ENCODE results near the gene NFATC2. TPM values are rescaled to one million over a fixed set of nuclear protein-coding genes. Genes with fewer than 3 reads are reported as not detected.

NFATC2 gene
- total and polyA plus RNA-seq, 2 of the 4 experiments (the other 2 are of a cell fraction): 0.18 to 0.38 TPM

DNA sequence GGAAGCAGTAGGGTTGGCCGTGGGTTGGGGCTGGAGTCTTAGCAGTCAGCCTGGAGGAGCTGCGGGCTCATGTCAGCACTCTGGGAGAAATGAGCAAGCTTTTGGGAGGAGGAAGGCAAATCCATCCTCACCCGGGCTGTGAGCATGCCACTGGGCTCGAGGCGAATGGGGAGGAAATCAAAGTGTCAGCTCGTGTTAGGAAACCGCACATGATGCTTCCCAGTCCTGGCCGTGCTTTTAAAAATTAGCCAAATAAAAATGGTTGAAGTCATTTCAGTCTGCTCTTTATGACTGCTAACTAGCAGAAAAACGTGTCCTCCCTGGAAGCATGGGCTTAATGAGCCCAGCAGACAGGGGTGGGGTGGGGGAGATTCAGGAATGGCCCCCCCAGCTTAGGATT, 98.1 kb downstream of the NFATC2 start:
- no peaks in the 10 kb centered on the region; the same call in 1 of the 2 replicates for H4K20me1 ChIP-seq (ENCODE audit: insufficient read depth, low read length)
- H3K14ac ChIP-seq (replicated peaks; ENCODE audit: low read depth, low read length): no peak overlapping the region
- DNase-seq: no peak
- H2BK120ac ChIP-seq (ENCODE audit: low read depth, low read length): no peak overlapping the region
- ChIA-PET POLR2A (ENCODE audit: unreplicated experiment) (no interaction called here), CTCF (no interaction called here)
- dilution Hi-C loops (cut with HindIII; ENCODE audit: low sequenced_read_pairs, unreplicated experiment) (no loop called here), in situ Hi-C loops (cut with MboI; ENCODE audit: low sequenced_read_pairs) (no loop called here), intact Hi-C loops (cut with micrococcal nuclease) (no loop called here)
- no peaks in the 10 kb centered on the region for H3K36me3 ChIP-seq (ENCODE audit: control insufficient read depth, insufficient read depth, low read length)
- peak overlapping the region; percentile 45; the same call in 1 of the 2 replicates for H2AK5ac ChIP-seq (ENCODE audit: low read depth, low read length)
- no peak overlapping the region for H2AFZ ChIP-seq (replicated peaks; ENCODE audit: low read length, poor library complexity)
- no peak overlapping the region for H3K23ac ChIP-seq (ENCODE audit: low read depth, low read length)
- no peak overlapping the region for H3K4ac ChIP-seq (ENCODE audit: low read depth, low read length)
- H2BK5ac ChIP-seq (ENCODE audit: low read depth, low read length, poor library complexity, severe bottlenecking): no peak overlapping the region
- TF ChIP-seq MAZ (IDR thresholded peaks at IDR 0.05; ENCODE audit: borderline replicate concordance, low read depth, low read length) (no peak), RFX5 (IDR thresholded peaks at IDR 0.05; ENCODE audit: low read depth, low read length) (no peak), MXI1 (IDR thresholded peaks at IDR 0.05; ENCODE audit: borderline replicate concordance, low read depth, low read length) (no peak), CHD1 (IDR thresholded peaks at IDR 0.05; ENCODE audit: low read depth, low read length) (no peak)
- TF ChIP-seq, protein P1, sequence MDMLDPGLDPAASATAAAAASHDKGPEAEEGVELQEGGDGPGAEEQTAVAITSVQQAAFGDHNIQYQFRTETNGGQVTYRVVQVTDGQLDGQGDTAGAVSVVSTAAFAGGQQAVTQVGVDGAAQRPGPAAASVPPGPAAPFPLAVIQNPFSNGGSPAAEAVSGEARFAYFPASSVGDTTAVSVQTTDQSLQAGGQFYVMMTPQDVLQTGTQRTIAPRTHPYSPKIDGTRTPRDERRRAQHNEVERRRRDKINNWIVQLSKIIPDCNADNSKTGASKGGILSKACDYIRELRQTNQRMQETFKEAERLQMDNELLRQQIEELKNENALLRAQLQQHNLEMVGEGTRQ (IDR thresholded peaks at IDR 0.05; ENCODE audit: low read depth, low read length): no peak
- TF ChIP-seq, protein P2, sequence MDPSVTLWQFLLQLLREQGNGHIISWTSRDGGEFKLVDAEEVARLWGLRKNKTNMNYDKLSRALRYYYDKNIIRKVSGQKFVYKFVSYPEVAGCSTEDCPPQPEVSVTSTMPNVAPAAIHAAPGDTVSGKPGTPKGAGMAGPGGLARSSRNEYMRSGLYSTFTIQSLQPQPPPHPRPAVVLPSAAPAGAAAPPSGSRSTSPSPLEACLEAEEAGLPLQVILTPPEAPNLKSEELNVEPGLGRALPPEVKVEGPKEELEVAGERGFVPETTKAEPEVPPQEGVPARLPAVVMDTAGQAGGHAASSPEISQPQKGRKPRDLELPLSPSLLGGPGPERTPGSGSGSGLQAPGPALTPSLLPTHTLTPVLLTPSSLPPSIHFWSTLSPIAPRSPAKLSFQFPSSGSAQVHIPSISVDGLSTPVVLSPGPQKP (IDR thresholded peaks at IDR 0.05; ENCODE audit: borderline replicate concordance, low read depth, low read length): no peak
- no peaks in the 10 kb centered on the region for H3K9me3 ChIP-seq (ENCODE audit: control insufficient read depth, insufficient read depth, low read length)
- H2AK9ac ChIP-seq (replicated peaks; ENCODE audit: low read depth, low read length, poor library complexity): no peak overlapping the region
- no peak overlapping the region for H3K9ac ChIP-seq (ENCODE audit: low read depth, low read length)
- 52% methylated on average over 7 of the region's 9 CpGs; no CpG with 5 or more reads in 1 of the 2 experiments for WGBS, 2 experiments (ENCODE audit: extremely low coverage in 2 of 2, insufficient read length in 1 of 2)
- no peak overlapping the region for H3K56ac ChIP-seq (ENCODE audit: extremely low read depth, insufficient read depth, low read length)
- no TSS peak for BruUV-seq (replicated peaks)
- no peak overlapping the region for H3K4me2 ChIP-seq (ENCODE audit: low read depth, low read length)
- no peak overlapping the region for H4K8ac ChIP-seq (ENCODE audit: low read depth in 2 of 2, low read length in 2 of 2)
- H3K9me1 ChIP-seq (ENCODE audit: insufficient read depth, low read length): peaks cover 12% of the 10 kb centered on the region; the same call in 1 of the 2 replicates
- no peak overlapping the region for H3K4me3 ChIP-seq (ENCODE audit: insufficient read depth, low read depth, low read length)
- H3K79me1 ChIP-seq (ENCODE audit: low read depth in 1 of 2, low read length in 2 of 2): peaks cover 0 to 6% of the 10 kb centered on the region in 2 experiments; a peak in 1 of 4 replicates
- no peak overlapping the region for H2BK15ac ChIP-seq (ENCODE audit: low read depth, low read length)
- H3K27ac ChIP-seq (ENCODE audit: insufficient read depth, low read length): no peak overlapping the region
- no peak overlapping the region for H4K91ac ChIP-seq (ENCODE audit: insufficient read depth, low read depth, low read length)
- no peak for ATAC-seq (ENCODE audit: low read depth)
- no peak overlapping the region for H2BK20ac ChIP-seq (ENCODE audit: low read depth, low read length)
- H3K4me1 ChIP-seq (ENCODE audit: control insufficient read depth, insufficient read depth, low read length): peaks cover 10% of the 10 kb centered on the region
- no peaks in the 10 kb centered on the region for H3K27me3 ChIP-seq (ENCODE audit: control insufficient read depth, insufficient read depth, low read length)
- no peak overlapping the region for H4K5ac ChIP-seq (ENCODE audit: low read depth, low read length)
- no peak overlapping the region for H3K18ac ChIP-seq (ENCODE audit: low read depth, low read length)

Data from IMR-90 (cell line).